Activated CD8-positive, alpha-beta memory T cell treated with anti-CD3 and anti-CD28 coated beads, Interleukin-2, amount 10 ng/mL, durations not matched to agents 7 days and 5 days (primary cell): ENCODE measurements around the gene NEK5. TPM values are rescaled to one million over a fixed set of nuclear protein-coding genes. Genes with fewer than 3 reads are reported as not detected.
A peak's percentile ranks its signal among the peaks of the same experiment; 100 is the strongest.
"Not testable (repeated sequence)": the region's sequence is repeated elsewhere in the genome, so short reads cannot be mapped to it uniquely, and the experiment has no call there.

Experiments used
- ATAC-seq: fragments of 150-1000 bp; cut with Tn5 transposase; one replicate; pipeline ENCODE4 v1.10.0; 2021; ENCODE audit warnings: moderate library complexity
- CTCF ChIA-PET: fragments of 350-600 bp; sonication (Branson Sonifier 250); formaldehyde crosslinking; loops from one replicate; lab custom pipeline; 2021; ENCODE audit warnings: antibody characterized with exemption; lab: Charles Lee
- DNase-seq: peaks from one replicate; pipeline ENCODE4 v3.0.0-alpha.2; 2020
- H3K27ac Mint-ChIP-seq: one replicate; pipeline ENCODE4 v1.8.0; 2021; ENCODE audit warnings: mild to moderate bottlenecking, mixed read lengths
- H3K27me3 Mint-ChIP-seq: one replicate; pipeline ENCODE4 v1.8.0; 2021; ENCODE audit warnings: mixed read lengths
- H3K36me3 Mint-ChIP-seq: one replicate; pipeline ENCODE4 v1.8.0; 2021; ENCODE audit warnings: mild to moderate bottlenecking, mixed read lengths
- H3K4me1 Mint-ChIP-seq: one replicate; pipeline ENCODE4 v1.8.0; 2021; ENCODE audit warnings: mixed read lengths
- H3K4me3 Mint-ChIP-seq: one replicate; pipeline ENCODE4 v1.8.0; 2021; ENCODE audit warnings: mild to moderate bottlenecking, moderate library complexity, mixed read lengths
- H3K9me3 Mint-ChIP-seq: one replicate; pipeline ENCODE4 v1.8.0; 2022; ENCODE audit warnings: low read depth, mixed read lengths
- total RNA-seq, 2 experiments: library from RNA; stranded (reverse); gene quantifications; one replicate each; pipeline ENCODE4 v1.2.3, GENCODE V29; 2021

The NEK5 gene
- total RNA-seq, 2 experiments from 2014 or later = not detected

GRCh38 chr13:52091473-52091872 is 37.4 kb downstream of the NEK5 start:
- H3K4me3 Mint-ChIP-seq = no peak overlapping the region
- H3K27me3 Mint-ChIP-seq = peaks cover 15% of the 10 kb centered on the region
- no peak overlapping the region for H3K27ac Mint-ChIP-seq
- H3K9me3 Mint-ChIP-seq = no peaks in the 10 kb centered on the region
- H3K4me1 Mint-ChIP-seq = no peaks in the 10 kb centered on the region
- no peak for DNase-seq
- no peaks in the 10 kb centered on the region for H3K36me3 Mint-ChIP-seq
- no peak for ATAC-seq
- CTCF ChIA-PET = no interaction called here

- Mint-ChIP-seq H3K9me3 (no peaks in the 10 kb centered on the region), H3K27me3 (peaks cover 13% of the 10 kb centered on the region), H3K27ac (no peak overlapping the region), H3K4me1 (no peaks in the 10 kb centered on the region), H3K4me3 (no peak overlapping the region), H3K36me3 (no peaks in the 10 kb centered on the region)
- CTCF ChIA-PET = no interaction called here
- DNase-seq = no peak
- ATAC-seq = no peak
Observed at GRCh38 chr13:52085421-52085820, 43.5 kb downstream of the NEK5 start.

GRCh38 chr13:52084981-52085380 is 43.9 kb downstream of the NEK5 start:
- DNase-seq, H3K4me1 Mint-ChIP-seq, H3K36me3 Mint-ChIP-seq, CTCF ChIA-PET, ATAC-seq, H3K4me3 Mint-ChIP-seq, H3K9me3 Mint-ChIP-seq, H3K27ac Mint-ChIP-seq: not testable (repeated sequence)
- H3K27me3 Mint-ChIP-seq = peaks cover 13% of the 10 kb centered on the region

GRCh38 chr13:52082601-52083000 is 46.3 kb downstream of the NEK5 start:
- H3K36me3 Mint-ChIP-seq = no peaks in the 10 kb centered on the region

GRCh38 chr13:52079891-52080290 is 49.0 kb downstream of the NEK5 start:
- H3K4me1 Mint-ChIP-seq, H3K9me3 Mint-ChIP-seq, H3K36me3 Mint-ChIP-seq, H3K27ac Mint-ChIP-seq, CTCF ChIA-PET, DNase-seq, ATAC-seq, H3K4me3 Mint-ChIP-seq: not testable (repeated sequence)
- H3K27me3 Mint-ChIP-seq = peaks cover 11% of the 10 kb centered on the region

More at GRCh38 chr13:52082601-52083000, 46.3 kb downstream of the NEK5 start:
- H3K9me3 Mint-ChIP-seq = no peaks in the 10 kb centered on the region
- H3K27me3 Mint-ChIP-seq = peaks cover 8% of the 10 kb centered on the region
- DNase-seq (no peak), ATAC-seq (no peak)
- no peaks in the 10 kb centered on the region for H3K4me1 Mint-ChIP-seq
- CTCF ChIA-PET = no interaction called here
- no peak overlapping the region for H3K4me3 Mint-ChIP-seq
- no peak overlapping the region for H3K27ac Mint-ChIP-seq

GRCh38 chr13:52070929-52071523 is 57.8 kb downstream of the NEK5 start:
- peaks cover 12% of the 10 kb centered on the region for H3K9me3 Mint-ChIP-seq
- CTCF ChIA-PET = no interaction called here
- DNase-seq = peak; percentile 51

GRCh38 chr13:52067237-52067636 is 61.6 kb downstream of the NEK5 start:
- peaks cover 10% of the 10 kb centered on the region for H3K4me1 Mint-ChIP-seq
- peaks cover 2% of the 10 kb centered on the region for H3K36me3 Mint-ChIP-seq
- no peak overlapping the region for H3K4me3 Mint-ChIP-seq
- CTCF ChIA-PET = no interaction called here
- ATAC-seq (no peak), DNase-seq (no peak)
- peaks cover 12% of the 10 kb centered on the region for H3K9me3 Mint-ChIP-seq
- H3K27ac Mint-ChIP-seq = no peak overlapping the region
- H3K27me3 Mint-ChIP-seq = peaks cover 7% of the 10 kb centered on the region

More at GRCh38 chr13:52070929-52071523, 57.8 kb downstream of the NEK5 start:
- ATAC-seq = peak; percentile 51
- Mint-ChIP-seq H3K36me3 (peaks cover 2% of the 10 kb centered on the region), H3K27me3 (peaks cover 26% of the 10 kb centered on the region), H3K4me3 (no peak overlapping the region), H3K27ac (no peak overlapping the region), H3K4me1 (peaks cover 10% of the 10 kb centered on the region)

- CTCF ChIA-PET = no interaction called here
- no peak for DNase-seq
- no peaks in the 10 kb centered on the region for H3K4me1 Mint-ChIP-seq
- ATAC-seq = no peak
- H3K36me3 Mint-ChIP-seq = no peaks in the 10 kb centered on the region
- H3K4me3 Mint-ChIP-seq = no peak overlapping the region
- H3K27me3 Mint-ChIP-seq = no peaks in the 10 kb centered on the region
- H3K9me3 Mint-ChIP-seq = no peaks in the 10 kb centered on the region
- no peak overlapping the region for H3K27ac Mint-ChIP-seq
Observed at GRCh38 chr13:52061587-52061986, 67.3 kb downstream of the NEK5 start.

GRCh38 chr13:52061064-52061463 is 67.8 kb downstream of the NEK5 start:
- not testable (repeated sequence) for ATAC-seq

GRCh38 chr13:52053460-52053859 is 75.4 kb downstream of the NEK5 start:
- ATAC-seq = no peak
- no peak overlapping the region for H3K4me3 Mint-ChIP-seq
- CTCF ChIA-PET = no interaction called here
- H3K27ac Mint-ChIP-seq = no peak overlapping the region
- H3K9me3 Mint-ChIP-seq = peaks cover 2% of the 10 kb centered on the region
- no peaks in the 10 kb centered on the region for H3K36me3 Mint-ChIP-seq
- H3K27me3 Mint-ChIP-seq = peaks cover 5% of the 10 kb centered on the region
- no peaks in the 10 kb centered on the region for H3K4me1 Mint-ChIP-seq
- DNase-seq = no peak

More at GRCh38 chr13:52061064-52061463, 67.8 kb downstream of the NEK5 start:
- DNase-seq, H3K9me3 Mint-ChIP-seq, H3K4me3 Mint-ChIP-seq, H3K4me1 Mint-ChIP-seq, H3K27ac Mint-ChIP-seq, H3K27me3 Mint-ChIP-seq, H3K36me3 Mint-ChIP-seq, CTCF ChIA-PET: not testable (repeated sequence)

GRCh38 chr13:52051400-52051799 is 77.5 kb downstream of the NEK5 start:
- Mint-ChIP-seq H3K36me3 (no peaks in the 10 kb centered on the region), H3K27me3 (peaks cover 5% of the 10 kb centered on the region), H3K27ac (no peak overlapping the region), H3K9me3 (peaks cover 2% of the 10 kb centered on the region), H3K4me3 (no peak overlapping the region), H3K4me1 (no peaks in the 10 kb centered on the region)
- CTCF ChIA-PET = no interaction called here
- ATAC-seq = no peak
- DNase-seq = no peak

GRCh38 chr13:52048516-52048915 is 80.4 kb downstream of the NEK5 start:
- peaks cover 5% of the 10 kb centered on the region for H3K27me3 Mint-ChIP-seq
- H3K9me3 Mint-ChIP-seq = no peaks in the 10 kb centered on the region
- no peaks in the 10 kb centered on the region for H3K36me3 Mint-ChIP-seq
- H3K27ac Mint-ChIP-seq = no peak overlapping the region
- no peaks in the 10 kb centered on the region for H3K4me1 Mint-ChIP-seq
- no peak for DNase-seq
- H3K4me3 Mint-ChIP-seq = no peak overlapping the region
- CTCF ChIA-PET = no interaction called here
- ATAC-seq = no peak

- H3K9me3 Mint-ChIP-seq = no peaks in the 10 kb centered on the region
- H3K27ac Mint-ChIP-seq = no peak overlapping the region
- no peak for ATAC-seq
- DNase-seq = no peak
- CTCF ChIA-PET = no interaction called here
- H3K4me1 Mint-ChIP-seq = no peaks in the 10 kb centered on the region
- peaks cover 5% of the 10 kb centered on the region for H3K27me3 Mint-ChIP-seq
- H3K4me3 Mint-ChIP-seq = no peak overlapping the region
- no peaks in the 10 kb centered on the region for H3K36me3 Mint-ChIP-seq
Observed at GRCh38 chr13:52047463-52047862, 81.4 kb downstream of the NEK5 start.

GRCh38 chr13:52043675-52044074 is 85.2 kb downstream of the NEK5 start:
- no peak for DNase-seq

More at GRCh38 chr13:52043675-52044074, 85.2 kb downstream of the NEK5 start:
- no peaks in the 10 kb centered on the region for H3K27me3 Mint-ChIP-seq
- H3K4me1 Mint-ChIP-seq = no peaks in the 10 kb centered on the region
- CTCF ChIA-PET = no interaction called here
- H3K9me3 Mint-ChIP-seq = no peaks in the 10 kb centered on the region
- peaks cover 4% of the 10 kb centered on the region for H3K36me3 Mint-ChIP-seq
- H3K4me3 Mint-ChIP-seq = no peak overlapping the region
- no peak overlapping the region for H3K27ac Mint-ChIP-seq
- ATAC-seq = no peak
